ENCODE results near the gene LDHAL6A. TPM values are rescaled to one million over a fixed set of nuclear protein-coding genes. Genes with fewer than 3 reads are reported as not detected.

LDHAL6A gene
- total and polyA plus RNA-seq, 2 of the 13 experiments (the other 11 are each of a cell fraction or from before 2014, with no cell fraction given), result not detected

DNA sequence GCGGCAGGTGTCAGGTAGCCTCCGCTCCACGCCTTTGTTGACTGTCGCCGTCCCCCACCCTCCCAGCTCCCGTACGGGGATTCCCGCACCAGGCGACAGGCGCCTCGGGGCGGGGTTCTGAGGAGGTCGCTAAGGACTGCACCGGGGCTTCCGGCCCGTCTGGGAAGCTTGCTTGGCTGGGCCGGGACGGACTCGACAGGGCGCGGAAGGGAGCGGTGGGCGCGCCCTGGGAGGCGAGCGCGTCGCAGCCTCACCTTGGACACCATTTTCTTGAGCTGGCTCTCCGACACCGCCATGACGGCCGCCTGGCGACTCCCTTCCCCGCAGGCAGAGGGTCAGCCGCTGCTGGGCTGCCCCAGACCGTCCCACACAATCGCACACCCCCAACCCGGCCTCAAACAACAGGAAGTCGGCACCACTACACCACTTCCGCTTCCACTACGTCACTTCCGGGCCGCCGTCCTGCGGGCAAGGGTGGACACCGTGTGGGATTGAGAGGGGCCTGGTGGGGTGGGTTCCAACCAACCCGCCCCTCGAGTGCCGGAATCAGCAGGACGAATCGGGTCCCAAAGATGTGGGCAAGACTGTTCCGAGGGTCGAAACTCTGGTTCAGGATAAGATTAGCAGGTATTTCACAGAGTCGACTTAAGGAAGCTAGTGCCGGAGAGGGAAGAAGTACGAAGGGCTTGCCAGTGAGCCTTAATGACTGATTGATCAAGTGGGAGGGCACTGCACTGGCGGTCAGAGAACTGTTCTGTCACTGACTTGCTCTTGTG, 71.1 kb downstream of the LDHAL6A start, which contains the start of gene TSG101 (continued):
- TF ChIP-seq, protein P1, sequence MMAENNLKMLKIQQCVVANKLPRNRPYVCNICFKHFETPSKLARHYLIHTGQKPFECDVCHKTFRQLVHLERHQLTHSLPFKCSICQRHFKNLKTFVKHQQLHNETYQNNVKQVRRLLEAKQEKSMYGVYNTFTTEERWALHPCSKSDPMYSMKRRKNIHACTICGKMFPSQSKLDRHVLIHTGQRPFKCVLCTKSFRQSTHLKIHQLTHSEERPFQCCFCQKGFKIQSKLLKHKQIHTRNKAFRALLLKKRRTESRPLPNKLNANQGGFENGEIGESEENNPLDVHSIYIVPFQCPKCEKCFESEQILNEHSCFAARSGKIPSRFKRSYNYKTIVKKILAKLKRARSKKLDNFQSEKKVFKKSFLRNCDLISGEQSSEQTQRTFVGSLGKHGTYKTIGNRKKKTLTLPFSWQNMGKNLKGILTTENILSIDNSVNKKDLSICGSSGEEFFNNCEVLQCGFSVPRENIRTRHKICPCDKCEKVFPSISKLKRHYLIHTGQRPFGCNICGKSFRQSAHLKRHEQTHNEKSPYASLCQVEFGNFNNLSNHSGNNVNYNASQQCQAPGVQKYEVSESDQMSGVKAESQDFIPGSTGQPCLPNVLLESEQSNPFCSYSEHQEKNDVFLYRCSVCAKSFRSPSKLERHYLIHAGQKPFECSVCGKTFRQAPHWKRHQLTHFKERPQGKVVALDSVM (CRISPR knock-in tag; IDR thresholded peaks at IDR 0.05), result peak; percentile 74
- TF ChIP-seq PHB2 (IDR thresholded peaks at IDR 0.05; ENCODE audit: partially characterized antibody) (no peak), ZBTB38 (CRISPR knock-in tag; IDR thresholded peaks at IDR 0.05) (no peak; the same call in 1 of the 2 replicates), POLR2A (IDR thresholded peaks at IDR 0.05; ENCODE audit: insufficient read depth in 1 of 2, low read depth in 2 of 2, low read length in 2 of 2) (peak; percentile 90 to 95), ZSCAN25 (CRISPR knock-in tag; IDR thresholded peaks at IDR 0.05) (peak; percentile 51; the same call in 1 of the 2 replicates), SALL1 (CRISPR knock-in tag; IDR thresholded peaks at IDR 0.05) (peak; percentile 87), ZNF747 (CRISPR knock-in tag; IDR thresholded peaks at IDR 0.05; ENCODE audit: borderline replicate concordance) (peak; percentile 84; the same call in 1 of the 2 replicates), POLR2G (IDR thresholded peaks at IDR 0.05; ENCODE audit: low read depth, low read length) (peak; percentile 99), ZNF768 (CRISPR knock-in tag; IDR thresholded peaks at IDR 0.05) (peak; percentile 78), PHF20 (CRISPR knock-in tag; IDR thresholded peaks at IDR 0.05) (peak; percentile 96), NONO (IDR thresholded peaks at IDR 0.05) (no peak), NONO (CRISPR knock-in tag; conservative IDR thresholded peaks at IDR 0.05) (peak; percentile 74), ZFP36L1 (CRISPR knock-in tag; IDR thresholded peaks at IDR 0.05) (no peak; the same call in 1 of the 2 replicates), CREM (IDR thresholded peaks at IDR 0.05) (peak; percentile 97), CREM (CRISPR knock-in tag; IDR thresholded peaks at IDR 0.05) (0 out of 2 replicates have a peak, but pooled peaks have one; percentile 46)
- TF ChIP-seq, protein P2, sequence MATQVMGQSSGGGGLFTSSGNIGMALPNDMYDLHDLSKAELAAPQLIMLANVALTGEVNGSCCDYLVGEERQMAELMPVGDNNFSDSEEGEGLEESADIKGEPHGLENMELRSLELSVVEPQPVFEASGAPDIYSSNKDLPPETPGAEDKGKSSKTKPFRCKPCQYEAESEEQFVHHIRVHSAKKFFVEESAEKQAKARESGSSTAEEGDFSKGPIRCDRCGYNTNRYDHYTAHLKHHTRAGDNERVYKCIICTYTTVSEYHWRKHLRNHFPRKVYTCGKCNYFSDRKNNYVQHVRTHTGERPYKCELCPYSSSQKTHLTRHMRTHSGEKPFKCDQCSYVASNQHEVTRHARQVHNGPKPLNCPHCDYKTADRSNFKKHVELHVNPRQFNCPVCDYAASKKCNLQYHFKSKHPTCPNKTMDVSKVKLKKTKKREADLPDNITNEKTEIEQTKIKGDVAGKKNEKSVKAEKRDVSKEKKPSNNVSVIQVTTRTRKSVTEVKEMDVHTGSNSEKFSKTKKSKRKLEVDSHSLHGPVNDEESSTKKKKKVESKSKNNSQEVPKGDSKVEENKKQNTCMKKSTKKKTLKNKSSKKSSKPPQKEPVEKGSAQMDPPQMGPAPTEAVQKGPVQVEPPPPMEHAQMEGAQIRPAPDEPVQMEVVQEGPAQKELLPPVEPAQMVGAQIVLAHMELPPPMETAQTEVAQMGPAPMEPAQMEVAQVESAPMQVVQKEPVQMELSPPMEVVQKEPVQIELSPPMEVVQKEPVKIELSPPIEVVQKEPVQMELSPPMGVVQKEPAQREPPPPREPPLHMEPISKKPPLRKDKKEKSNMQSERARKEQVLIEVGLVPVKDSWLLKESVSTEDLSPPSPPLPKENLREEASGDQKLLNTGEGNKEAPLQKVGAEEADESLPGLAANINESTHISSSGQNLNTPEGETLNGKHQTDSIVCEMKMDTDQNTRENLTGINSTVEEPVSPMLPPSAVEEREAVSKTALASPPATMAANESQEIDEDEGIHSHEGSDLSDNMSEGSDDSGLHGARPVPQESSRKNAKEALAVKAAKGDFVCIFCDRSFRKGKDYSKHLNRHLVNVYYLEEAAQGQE (IDR thresholded peaks at IDR 0.05; ENCODE audit: borderline replicate concordance in 1 of 2, low read depth in 1 of 2, low read length in 2 of 2), result no peak; a peak in 1 of 4 replicates
- TF ChIP-seq, protein P3, sequence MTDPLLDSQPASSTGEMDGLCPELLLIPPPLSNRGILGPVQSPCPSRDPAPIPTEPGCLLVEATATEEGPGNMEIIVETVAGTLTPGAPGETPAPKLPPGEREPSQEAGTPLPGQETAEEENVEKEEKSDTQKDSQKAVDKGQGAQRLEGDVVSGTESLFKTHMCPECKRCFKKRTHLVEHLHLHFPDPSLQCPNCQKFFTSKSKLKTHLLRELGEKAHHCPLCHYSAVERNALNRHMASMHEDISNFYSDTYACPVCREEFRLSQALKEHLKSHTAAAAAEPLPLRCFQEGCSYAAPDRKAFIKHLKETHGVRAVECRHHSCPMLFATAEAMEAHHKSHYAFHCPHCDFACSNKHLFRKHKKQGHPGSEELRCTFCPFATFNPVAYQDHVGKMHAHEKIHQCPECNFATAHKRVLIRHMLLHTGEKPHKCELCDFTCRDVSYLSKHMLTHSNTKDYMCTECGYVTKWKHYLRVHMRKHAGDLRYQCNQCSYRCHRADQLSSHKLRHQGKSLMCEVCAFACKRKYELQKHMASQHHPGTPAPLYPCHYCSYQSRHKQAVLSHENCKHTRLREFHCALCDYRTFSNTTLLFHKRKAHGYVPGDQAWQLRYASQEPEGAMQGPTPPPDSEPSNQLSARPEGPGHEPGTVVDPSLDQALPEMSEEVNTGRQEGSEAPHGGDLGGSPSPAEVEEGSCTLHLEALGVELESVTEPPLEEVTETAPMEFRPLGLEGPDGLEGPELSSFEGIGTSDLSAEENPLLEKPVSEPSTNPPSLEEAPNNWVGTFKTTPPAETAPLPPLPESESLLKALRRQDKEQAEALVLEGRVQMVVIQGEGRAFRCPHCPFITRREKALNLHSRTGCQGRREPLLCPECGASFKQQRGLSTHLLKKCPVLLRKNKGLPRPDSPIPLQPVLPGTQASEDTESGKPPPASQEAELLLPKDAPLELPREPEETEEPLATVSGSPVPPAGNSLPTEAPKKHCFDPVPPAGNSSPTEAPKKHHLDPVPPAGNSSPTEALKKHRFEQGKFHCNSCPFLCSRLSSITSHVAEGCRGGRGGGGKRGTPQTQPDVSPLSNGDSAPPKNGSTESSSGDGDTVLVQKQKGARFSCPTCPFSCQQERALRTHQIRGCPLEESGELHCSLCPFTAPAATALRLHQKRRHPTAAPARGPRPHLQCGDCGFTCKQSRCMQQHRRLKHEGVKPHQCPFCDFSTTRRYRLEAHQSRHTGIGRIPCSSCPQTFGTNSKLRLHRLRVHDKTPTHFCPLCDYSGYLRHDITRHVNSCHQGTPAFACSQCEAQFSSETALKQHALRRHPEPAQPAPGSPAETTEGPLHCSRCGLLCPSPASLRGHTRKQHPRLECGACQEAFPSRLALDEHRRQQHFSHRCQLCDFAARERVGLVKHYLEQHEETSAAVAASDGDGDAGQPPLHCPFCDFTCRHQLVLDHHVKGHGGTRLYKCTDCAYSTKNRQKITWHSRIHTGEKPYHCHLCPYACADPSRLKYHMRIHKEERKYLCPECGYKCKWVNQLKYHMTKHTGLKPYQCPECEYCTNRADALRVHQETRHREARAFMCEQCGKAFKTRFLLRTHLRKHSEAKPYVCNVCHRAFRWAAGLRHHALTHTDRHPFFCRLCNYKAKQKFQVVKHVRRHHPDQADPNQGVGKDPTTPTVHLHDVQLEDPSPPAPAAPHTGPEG (CRISPR knock-in tag; IDR thresholded peaks at IDR 0.05), result peak; percentile 44; the same call in 1 of the 2 replicates

All from HepG2 (cell line).